ENCODE results near the gene FMNL2.

- TF ChIP-seq POLR2AphosphoS5 (IDR thresholded peaks at IDR 0.05) = no peak
- no peak for TF ChIP-seq CTCF (IDR thresholded peaks at IDR 0.05)
Observed at GRCh38 chr2:152548996-152549395, 214.0 kb downstream of the FMNL2 start.
